ENCODE results near the gene SPARCL1. TPM values are rescaled to one million over a fixed set of nuclear protein-coding genes. Genes with fewer than 3 reads are reported as not detected.

Gene SPARCL1
- total and polyA plus RNA-seq, 2 donors = 54.5 to 229 TPM

- Histone ChIP-seq H3K4me3 (ENCODE audit: low read length in 2 of 2) (no peak overlapping the region), H3K9me3 (ENCODE audit: control insufficient read depth in 2 of 2, insufficient read depth in 1 of 2, low read length in 1 of 2) (no peaks in the 10 kb centered on the region), H3K27me3 (ENCODE audit: control insufficient read depth in 2 of 2, insufficient read depth in 1 of 2, low read length in 1 of 2) (no peaks in the 10 kb centered on the region), H3K27ac (ENCODE audit: low read depth in 1 of 2, low read length in 1 of 2) (no peak overlapping the region), H3K4me1 (ENCODE audit: control insufficient read depth in 2 of 2, insufficient read depth in 2 of 2, low read length in 2 of 2) (no peaks in the 10 kb centered on the region), H3K36me3 (ENCODE audit: control insufficient read depth in 2 of 2, insufficient read depth in 2 of 2, low read length in 1 of 2) (peaks cover 0 to 34% of the 10 kb centered on the region in 2 donors)
- no peak for DNase-seq (ENCODE audit: low read depth in 6 of 9, low spot score in 9 of 9)
- 87% methylated on average over 3 of the region's 3 CpGs for WGBS
These were observed 83.2 kb downstream of the SPARCL1 start for GRCh38 chr4:87445964-87446363.

- H3K4me3 ChIP-seq (ENCODE audit: low read length in 2 of 2) = no peak overlapping the region
- H3K27me3 ChIP-seq (ENCODE audit: control insufficient read depth in 2 of 2, insufficient read depth in 1 of 2, low read length in 1 of 2) = no peaks in the 10 kb centered on the region
- no peaks in the 10 kb centered on the region for H3K4me1 ChIP-seq (ENCODE audit: control insufficient read depth in 2 of 2, insufficient read depth in 2 of 2, low read length in 2 of 2)
- peaks cover 0 to 29% of the 10 kb centered on the region in 2 donors for H3K36me3 ChIP-seq (ENCODE audit: control insufficient read depth in 2 of 2, insufficient read depth in 2 of 2, low read length in 1 of 2)
- no peak overlapping the region for H3K27ac ChIP-seq (ENCODE audit: low read depth in 1 of 2, low read length in 1 of 2)
- no peak for DNase-seq (ENCODE audit: low read depth in 6 of 9, low spot score in 9 of 9)
- WGBS = 97% methylated on average over 1 of the region's 1 CpG
- no peaks in the 10 kb centered on the region for H3K9me3 ChIP-seq (ENCODE audit: control insufficient read depth in 2 of 2, insufficient read depth in 1 of 2, low read length in 1 of 2)
These were observed 84.4 kb downstream of the SPARCL1 start for GRCh38 chr4:87444741-87445140.

GRCh38 chr4:87442889-87443288 lies 86.3 kb downstream of the SPARCL1 start:
- Histone ChIP-seq H3K9me3 (ENCODE audit: control insufficient read depth in 2 of 2, insufficient read depth in 1 of 2, low read length in 1 of 2) (no peaks in the 10 kb centered on the region), H3K36me3 (ENCODE audit: control insufficient read depth in 2 of 2, insufficient read depth in 2 of 2, low read length in 1 of 2) (peaks cover 0 to 31% of the 10 kb centered on the region in 2 donors), H3K4me3 (ENCODE audit: low read length in 2 of 2) (no peak overlapping the region), H3K27ac (ENCODE audit: low read depth in 1 of 2, low read length in 1 of 2) (no peak overlapping the region), H3K27me3 (ENCODE audit: control insufficient read depth in 2 of 2, insufficient read depth in 1 of 2, low read length in 1 of 2) (no peaks in the 10 kb centered on the region), H3K4me1 (ENCODE audit: control insufficient read depth in 2 of 2, insufficient read depth in 2 of 2, low read length in 2 of 2) (no peaks in the 10 kb centered on the region)
- DNase-seq (ENCODE audit: low read depth in 6 of 9, low spot score in 9 of 9) = no peak
- WGBS = 98% methylated on average over 3 of the region's 3 CpGs

- 97% methylated on average over 2 of the region's 2 CpGs for WGBS
These were observed 95.8 kb downstream of the SPARCL1 start for GRCh38 chr4:87433342-87433741.

GRCh38 chr4:87430038-87430437 lies 99.1 kb downstream of the SPARCL1 start:
- peaks cover 0 to 3% of the 10 kb centered on the region in 2 donors for H3K36me3 ChIP-seq (ENCODE audit: control insufficient read depth in 2 of 2, insufficient read depth in 2 of 2, low read length in 1 of 2)
- no peak for DNase-seq (ENCODE audit: low read depth in 6 of 9, low spot score in 9 of 9)
- H3K27ac ChIP-seq (ENCODE audit: low read depth in 1 of 2, low read length in 1 of 2) = no peak overlapping the region
- no peak overlapping the region for H3K4me3 ChIP-seq (ENCODE audit: low read length in 2 of 2)
- H3K4me1 ChIP-seq (ENCODE audit: control insufficient read depth in 2 of 2, insufficient read depth in 2 of 2, low read length in 2 of 2) = no peaks in the 10 kb centered on the region
- 98% methylated on average over 2 of the region's 2 CpGs for WGBS
- no peaks in the 10 kb centered on the region for H3K9me3 ChIP-seq (ENCODE audit: control insufficient read depth in 2 of 2, insufficient read depth in 1 of 2, low read length in 1 of 2)
- no peaks in the 10 kb centered on the region for H3K27me3 ChIP-seq (ENCODE audit: control insufficient read depth in 2 of 2, insufficient read depth in 1 of 2, low read length in 1 of 2)

More at GRCh38 chr4:87433342-87433741, 95.8 kb downstream of the SPARCL1 start:
- H3K27me3 ChIP-seq (ENCODE audit: control insufficient read depth in 2 of 2, insufficient read depth in 1 of 2, low read length in 1 of 2) = no peaks in the 10 kb centered on the region
- H3K27ac ChIP-seq (ENCODE audit: low read depth in 1 of 2, low read length in 1 of 2) = no peak overlapping the region
- no peaks in the 10 kb centered on the region for H3K9me3 ChIP-seq (ENCODE audit: control insufficient read depth in 2 of 2, insufficient read depth in 1 of 2, low read length in 1 of 2)
- no peaks in the 10 kb centered on the region for H3K4me1 ChIP-seq (ENCODE audit: control insufficient read depth in 2 of 2, insufficient read depth in 2 of 2, low read length in 2 of 2)
- no peak for DNase-seq (ENCODE audit: low read depth in 6 of 9, low spot score in 9 of 9)
- no peak overlapping the region for H3K4me3 ChIP-seq (ENCODE audit: low read length in 2 of 2)
- peaks cover 0 to 11% of the 10 kb centered on the region in 2 donors for H3K36me3 ChIP-seq (ENCODE audit: control insufficient read depth in 2 of 2, insufficient read depth in 2 of 2, low read length in 1 of 2)

- H3K27me3 ChIP-seq (ENCODE audit: control insufficient read depth in 2 of 2, insufficient read depth in 1 of 2, low read length in 1 of 2) = no peaks in the 10 kb centered on the region
- no peaks in the 10 kb centered on the region for H3K36me3 ChIP-seq (ENCODE audit: control insufficient read depth in 2 of 2, insufficient read depth in 2 of 2, low read length in 1 of 2)
- no peak overlapping the region for H3K27ac ChIP-seq (ENCODE audit: low read depth in 1 of 2, low read length in 1 of 2)
- no peak overlapping the region for H3K4me3 ChIP-seq (ENCODE audit: low read length in 2 of 2)
- peaks cover 0 to 1% of the 10 kb centered on the region in 2 donors for H3K4me1 ChIP-seq (ENCODE audit: control insufficient read depth in 2 of 2, insufficient read depth in 2 of 2, low read length in 2 of 2)
- H3K9me3 ChIP-seq (ENCODE audit: control insufficient read depth in 2 of 2, insufficient read depth in 1 of 2, low read length in 1 of 2) = no peaks in the 10 kb centered on the region
- no peak for DNase-seq (ENCODE audit: low read depth in 6 of 9, low spot score in 9 of 9)
- 98% methylated on average over 6 of the region's 6 CpGs for WGBS
These were observed 100.2 kb downstream of the SPARCL1 start for GRCh38 chr4:87428979-87429378.

- H3K4me3 ChIP-seq (ENCODE audit: low read length in 2 of 2) = no peak overlapping the region
- H3K27me3 ChIP-seq (ENCODE audit: control insufficient read depth in 2 of 2, insufficient read depth in 1 of 2, low read length in 1 of 2) = no peaks in the 10 kb centered on the region
- H3K4me1 ChIP-seq (ENCODE audit: control insufficient read depth in 2 of 2, insufficient read depth in 2 of 2, low read length in 2 of 2) = peaks cover 5 to 6% of the 10 kb centered on the region in 2 donors
- 94% methylated on average over 1 of the region's 1 CpG for WGBS
- H3K9me3 ChIP-seq (ENCODE audit: control insufficient read depth in 2 of 2, insufficient read depth in 1 of 2, low read length in 1 of 2) = no peaks in the 10 kb centered on the region
- no peaks in the 10 kb centered on the region for H3K36me3 ChIP-seq (ENCODE audit: control insufficient read depth in 2 of 2, insufficient read depth in 2 of 2, low read length in 1 of 2)
- no peak overlapping the region for H3K27ac ChIP-seq (ENCODE audit: low read depth in 1 of 2, low read length in 1 of 2)
- DNase-seq (ENCODE audit: low read depth in 6 of 9, low spot score in 9 of 9) = no peak
These were observed 101.7 kb downstream of the SPARCL1 start for GRCh38 chr4:87427518-87427868.

- peaks cover 5 to 6% of the 10 kb centered on the region in 2 donors for H3K4me1 ChIP-seq (ENCODE audit: control insufficient read depth in 2 of 2, insufficient read depth in 2 of 2, low read length in 2 of 2)
- DNase-seq (ENCODE audit: low read depth in 6 of 9, low spot score in 9 of 9) = no peak
These were observed 102.2 kb downstream of the SPARCL1 start for GRCh38 chr4:87426865-87427517.

GRCh38 chr4:87425711-87426110 lies 103.5 kb downstream of the SPARCL1 start:
- WGBS = over 99% methylated on average over 2 of the region's 2 CpGs
- H3K36me3 ChIP-seq (ENCODE audit: control insufficient read depth in 2 of 2, insufficient read depth in 2 of 2, low read length in 1 of 2) = no peaks in the 10 kb centered on the region
- H3K27me3 ChIP-seq (ENCODE audit: control insufficient read depth in 2 of 2, insufficient read depth in 1 of 2, low read length in 1 of 2) = no peaks in the 10 kb centered on the region
- no peak overlapping the region for H3K4me3 ChIP-seq (ENCODE audit: low read length in 2 of 2)
- no peak overlapping the region for H3K27ac ChIP-seq (ENCODE audit: low read depth in 1 of 2, low read length in 1 of 2)
- no peaks in the 10 kb centered on the region for H3K9me3 ChIP-seq (ENCODE audit: control insufficient read depth in 2 of 2, insufficient read depth in 1 of 2, low read length in 1 of 2)
- H3K4me1 ChIP-seq (ENCODE audit: control insufficient read depth in 2 of 2, insufficient read depth in 2 of 2, low read length in 2 of 2) = peaks cover 11 to 15% of the 10 kb centered on the region in 2 donors
- DNase-seq (ENCODE audit: low read depth in 6 of 9, low spot score in 9 of 9) = no peak

More at GRCh38 chr4:87426865-87427517, 102.2 kb downstream of the SPARCL1 start:
- WGBS = 97% methylated on average over 3 of the region's 3 CpGs
- H3K9me3 ChIP-seq (ENCODE audit: control insufficient read depth in 2 of 2, insufficient read depth in 1 of 2, low read length in 1 of 2) = no peaks in the 10 kb centered on the region
- no peaks in the 10 kb centered on the region for H3K36me3 ChIP-seq (ENCODE audit: control insufficient read depth in 2 of 2, insufficient read depth in 2 of 2, low read length in 1 of 2)
- no peaks in the 10 kb centered on the region for H3K27me3 ChIP-seq (ENCODE audit: control insufficient read depth in 2 of 2, insufficient read depth in 1 of 2, low read length in 1 of 2)
- no peak overlapping the region for H3K4me3 ChIP-seq (ENCODE audit: low read length in 2 of 2)
- no peak overlapping the region for H3K27ac ChIP-seq (ENCODE audit: low read depth in 1 of 2, low read length in 1 of 2)

Data from thymus (tissue), 11 donors.